OCI-LY3 (cell line): ENCODE results near the gene POLR2H.

Experiments
- H2AFZ ChIP-seq: fragments of 200-600, 300-600 bp; shearing (Covaris generic); 2 replicates; pipeline ENCODE4 v1.6.0; 2014; ENCODE audit warnings: antibody characterized with exemption, low read depth, low read length
- H3K27ac ChIP-seq: fragments of 200-600, 300-600 bp; sonication (generic); 2 replicates; pipeline ENCODE4 v1.5.1; 2014; ENCODE audit warnings: mild to moderate bottlenecking, low read length, moderate library complexity, mixed read lengths
- H3K27me3 ChIP-seq: fragments of 200-600, 300-600 bp; sonication (generic); 2 replicates; pipeline ENCODE4 v1.6.1; 2014; ENCODE audit warnings: low read depth, low read length, mixed read lengths
- H3K36me3 ChIP-seq: fragments of 200-600, 300-600 bp; sonication (generic); replicated peaks from 2 replicates; pipeline ENCODE3; 2014; ENCODE audit warnings: low read depth, low read length, mixed read lengths
- H3K4me1 ChIP-seq: fragments of 300-600, 200-600 bp; sonication (generic); 2 replicates; pipeline ENCODE4 v1.6.1; 2014; ENCODE audit warnings: low read length, mixed read lengths
- H3K4me2 ChIP-seq: fragments of 200-600, 300-600 bp; sonication (generic); 2 replicates; pipeline ENCODE4 v1.6.1; 2014; ENCODE audit warnings: low read length, mixed read lengths
- H3K4me3 ChIP-seq: fragments of 300-600, 200-600 bp; sonication (generic); 2 replicates; pipeline ENCODE4 v1.5.1; 2014; ENCODE audit warnings: antibody characterized with exemption, mild to moderate bottlenecking, low read length, moderate library complexity
- H3K79me2 ChIP-seq: fragments of 300-600, 200-600 bp; shearing (Covaris generic); 2 replicates; pipeline ENCODE4 v1.6.1; 2014; ENCODE audit warnings: mild to moderate bottlenecking, low read length, mixed read lengths
- H3K9ac ChIP-seq: fragments of 300-600, 200-600 bp; shearing (Covaris generic); 2 replicates; pipeline ENCODE4 v1.6.0; 2014; ENCODE audit warnings: mild to moderate bottlenecking, low read length, moderate library complexity
- H3K9me3 ChIP-seq: fragments of 200-600, 300-600 bp; shearing (Covaris generic); 2 replicates; pipeline ENCODE4 v1.6.1; 2014; ENCODE audit warnings: low read length, mixed read lengths; ENCODE audit not compliant: insufficient read depth
- H4K20me1 ChIP-seq: fragments of 200-600, 300-600 bp; sonication (generic); 2 replicates; pipeline ENCODE4 v1.6.1; 2016; ENCODE audit warnings: low read length, mixed read lengths; ENCODE audit not compliant: insufficient read depth
- EZH2phosphoT487 ChIP-seq: fragments of 200-600 bp; shearing (Covaris generic); IDR thresholded peaks from 2 replicates; pipeline ENCODE4 v1.6.1; 2018; ENCODE audit warnings: antibody characterized with exemption, mixed run types, low read depth
- TF ChIP-seq, protein P1 (sequence below): fragments of 200-600, 300-600 bp; sonication (generic); IDR thresholded peaks from 2 replicates; pipeline ENCODE4 v1.5.1; 2014; ENCODE audit warnings: antibody characterized with exemption, low read length, low read depth

POLR2H gene

DNA sequence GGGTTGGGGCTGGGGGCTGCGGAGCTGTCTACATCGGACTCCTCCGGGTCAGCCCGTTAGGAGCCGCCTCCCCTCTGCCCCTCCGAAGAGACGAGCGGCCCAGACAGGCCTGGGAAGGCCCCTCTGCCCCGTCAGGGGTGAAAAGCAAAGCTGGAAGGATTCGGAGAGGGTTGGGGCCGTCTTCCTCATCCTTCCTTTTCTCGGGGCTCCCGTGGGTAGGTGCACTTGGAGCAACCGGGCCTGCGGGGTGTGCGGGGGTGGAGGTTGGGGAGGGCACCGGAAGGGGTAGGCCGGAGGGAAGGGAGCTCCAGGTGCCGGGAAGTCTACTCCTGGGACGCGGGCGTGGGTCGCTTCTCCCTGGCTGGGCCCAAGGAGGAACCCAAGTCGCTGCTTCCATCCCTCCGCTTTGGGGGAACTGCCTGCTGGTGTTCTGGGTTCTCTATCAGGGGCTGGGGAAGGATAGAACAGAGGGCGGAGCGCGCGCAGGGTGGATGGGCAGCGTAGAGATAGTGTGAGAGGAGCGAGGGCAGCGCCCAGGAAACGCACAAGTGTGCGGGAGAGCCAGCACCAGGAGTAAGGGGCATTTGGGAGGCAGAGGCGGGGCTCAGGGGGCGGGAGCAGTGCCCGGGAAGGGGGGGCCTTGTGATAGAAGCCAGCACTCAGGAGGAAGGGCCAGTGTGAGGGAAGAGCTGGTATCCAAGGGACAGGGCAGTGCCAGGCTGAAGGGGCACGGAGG is 590 bp downstream of the POLR2H start:
- peak overlapping the region; percentile 89 for H3K27ac ChIP-seq
- H3K4me1 ChIP-seq, result peaks cover 16% of the 10 kb centered on the region
- no peaks in the 10 kb centered on the region for H3K9me3 ChIP-seq
- H3K9ac ChIP-seq, result peak overlapping the region; percentile 89
- H3K36me3 ChIP-seq, result peaks cover 17% of the 10 kb centered on the region
- no peak overlapping the region; the same call in 1 of the 2 replicates for H2AFZ ChIP-seq
- 0 out of 2 replicates have a peak, but pooled peaks cover 4% of the 10 kb centered on the region for H4K20me1 ChIP-seq
- no peaks in the 10 kb centered on the region for H3K27me3 ChIP-seq
- peaks cover 46% of the 10 kb centered on the region for H3K79me2 ChIP-seq
- TF ChIP-seq, protein P1, sequence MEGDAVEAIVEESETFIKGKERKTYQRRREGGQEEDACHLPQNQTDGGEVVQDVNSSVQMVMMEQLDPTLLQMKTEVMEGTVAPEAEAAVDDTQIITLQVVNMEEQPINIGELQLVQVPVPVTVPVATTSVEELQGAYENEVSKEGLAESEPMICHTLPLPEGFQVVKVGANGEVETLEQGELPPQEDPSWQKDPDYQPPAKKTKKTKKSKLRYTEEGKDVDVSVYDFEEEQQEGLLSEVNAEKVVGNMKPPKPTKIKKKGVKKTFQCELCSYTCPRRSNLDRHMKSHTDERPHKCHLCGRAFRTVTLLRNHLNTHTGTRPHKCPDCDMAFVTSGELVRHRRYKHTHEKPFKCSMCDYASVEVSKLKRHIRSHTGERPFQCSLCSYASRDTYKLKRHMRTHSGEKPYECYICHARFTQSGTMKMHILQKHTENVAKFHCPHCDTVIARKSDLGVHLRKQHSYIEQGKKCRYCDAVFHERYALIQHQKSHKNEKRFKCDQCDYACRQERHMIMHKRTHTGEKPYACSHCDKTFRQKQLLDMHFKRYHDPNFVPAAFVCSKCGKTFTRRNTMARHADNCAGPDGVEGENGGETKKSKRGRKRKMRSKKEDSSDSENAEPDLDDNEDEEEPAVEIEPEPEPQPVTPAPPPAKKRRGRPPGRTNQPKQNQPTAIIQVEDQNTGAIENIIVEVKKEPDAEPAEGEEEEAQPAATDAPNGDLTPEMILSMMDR, result no peak
- no peak for TF ChIP-seq EZH2phosphoT487
- peak overlapping the region; percentile 94 for H3K4me2 ChIP-seq
- H3K4me3 ChIP-seq, result peak overlapping the region; percentile 86

DNA sequence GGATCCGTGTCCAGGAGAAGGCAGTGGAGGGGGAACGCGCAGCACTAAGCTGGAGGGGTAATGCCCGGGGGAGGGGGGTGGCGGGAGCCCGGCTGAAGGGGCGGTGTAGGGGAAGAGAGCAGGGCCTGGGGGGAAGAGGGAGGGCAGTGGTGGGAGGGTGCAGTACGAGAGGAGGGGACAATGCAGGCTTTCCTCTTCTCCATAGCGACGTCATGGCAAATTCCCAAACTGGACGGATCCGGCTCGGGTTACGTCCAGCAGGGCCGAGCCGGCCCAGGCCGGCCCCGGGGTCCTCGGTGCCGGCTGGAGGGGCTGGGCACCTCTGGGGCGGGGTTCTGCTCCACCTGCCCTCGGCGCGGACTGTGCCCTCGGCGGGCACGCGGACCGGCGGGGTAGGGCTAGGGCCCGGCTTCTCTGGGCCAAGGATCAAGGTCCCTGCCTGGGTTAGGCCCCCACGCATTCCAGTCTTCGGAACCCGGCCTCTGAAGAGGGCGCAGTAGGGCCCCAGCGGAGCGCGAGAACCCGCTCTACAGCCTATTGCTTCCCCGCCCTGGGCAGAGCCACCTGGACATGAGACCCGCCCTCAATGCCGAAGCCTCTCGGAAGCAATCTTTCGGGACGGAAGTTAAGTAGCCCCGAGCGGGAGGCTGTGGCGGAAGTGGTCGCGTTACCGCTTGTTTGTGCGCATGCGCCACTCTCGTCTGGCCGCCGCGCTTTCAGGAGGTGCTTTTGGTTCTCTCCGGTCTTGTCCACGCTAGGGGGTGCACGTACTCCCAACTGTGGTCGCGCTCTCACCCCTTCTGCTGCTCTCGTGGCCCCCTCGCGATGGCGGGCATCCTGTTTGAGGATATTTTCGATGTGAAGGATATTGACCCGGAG is 1.4 kb downstream of the POLR2H start:
- Histone ChIP-seq H2AFZ (peak overlapping the region; percentile 37; the same call in 1 of the 2 replicates), H3K79me2 (peaks cover 46% of the 10 kb centered on the region), H3K36me3 (peaks cover 18% of the 10 kb centered on the region), H3K9me3 (no peaks in the 10 kb centered on the region), H3K27ac (peak overlapping the region; percentile 89), H3K4me3 (peak overlapping the region; percentile 86), H3K4me1 (peaks cover 16% of the 10 kb centered on the region), H3K27me3 (no peaks in the 10 kb centered on the region), H3K9ac (peak overlapping the region; percentile 90), H3K4me2 (peak overlapping the region; percentile 94), H4K20me1 (0 out of 2 replicates have a peak, but pooled peaks cover 4% of the 10 kb centered on the region)
- TF ChIP-seq, protein P1, result peak; percentile 56
- TF ChIP-seq EZH2phosphoT487, result no peak

DNA sequence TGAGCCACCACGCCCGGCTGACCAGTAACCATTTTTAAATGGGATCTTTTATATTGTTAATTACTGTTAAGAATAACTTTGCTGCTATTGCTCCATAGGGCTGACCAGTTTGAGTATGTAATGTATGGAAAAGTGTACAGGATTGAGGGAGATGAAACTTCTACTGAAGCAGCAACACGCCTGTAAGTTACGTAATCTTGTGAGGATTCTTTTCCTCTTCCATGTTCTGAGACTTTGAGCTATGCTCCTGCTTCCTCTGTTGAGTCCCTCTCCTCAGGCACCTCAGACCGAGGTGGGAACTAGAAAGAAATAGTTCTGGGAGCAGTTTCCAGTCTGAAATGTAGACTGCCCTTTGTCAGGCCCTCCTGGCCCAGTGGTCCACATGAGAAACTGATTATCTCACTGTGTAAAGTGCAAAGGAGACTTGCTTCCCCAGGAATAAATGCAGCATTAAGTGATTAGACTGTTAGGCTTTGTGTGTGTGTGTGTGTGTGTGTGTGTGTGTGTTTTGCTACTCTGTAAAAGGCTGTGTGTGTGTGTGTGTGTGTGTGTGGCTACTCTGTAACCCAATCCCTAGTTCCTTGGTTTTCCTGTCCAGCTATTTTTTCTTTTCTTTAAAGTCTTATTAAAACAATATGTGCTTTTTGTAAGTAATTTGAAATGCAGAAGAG is 5.2 kb downstream of the POLR2H start:
- Histone ChIP-seq H3K4me2 (no peak overlapping the region), H3K9ac (no peak overlapping the region), H3K27ac (no peak overlapping the region), H2AFZ (no peak overlapping the region), H3K4me1 (peaks cover 9% of the 10 kb centered on the region), H4K20me1 (0 out of 2 replicates have a peak, but pooled peaks cover 4% of the 10 kb centered on the region), H3K27me3 (no peaks in the 10 kb centered on the region), H3K9me3 (no peaks in the 10 kb centered on the region), H3K79me2 (peaks cover 30% of the 10 kb centered on the region), H3K36me3 (peaks cover 39% of the 10 kb centered on the region), H3K4me3 (no peak overlapping the region)
- TF ChIP-seq, protein P1, result no peak
- no peak for TF ChIP-seq EZH2phosphoT487
